Measurements from ENCODE around the gene MTSS2.

The MTSS2 gene

DNA sequence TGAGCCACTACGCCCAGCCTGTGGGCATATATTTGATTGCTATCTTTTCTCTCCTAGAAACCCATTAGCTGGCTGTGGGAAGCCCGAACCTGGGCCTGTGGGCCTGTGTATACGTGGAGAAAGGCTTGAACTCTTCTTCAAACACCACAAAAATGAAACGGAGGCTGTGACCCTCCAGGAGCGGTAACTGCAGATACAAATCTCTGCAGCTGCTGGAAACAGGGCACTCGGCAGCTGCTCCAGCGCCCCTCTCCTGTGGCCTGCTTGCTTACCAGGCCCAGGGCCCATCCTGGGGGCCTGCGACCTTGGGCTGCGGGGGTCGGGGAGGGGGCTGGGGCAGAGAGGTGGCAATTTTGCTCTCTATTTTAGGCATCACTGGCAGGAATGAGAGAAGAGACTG is 28.0 kb upstream of the MTSS2 start:
- no peaks in the 10 kb centered on the region for H3K9me2 ChIP-seq (replicated peaks; ENCODE audit: insufficient read depth, low read length)
- no peak overlapping the region for H3K27ac ChIP-seq (ENCODE audit: low read depth, low read length)
- H2AFZ ChIP-seq (ENCODE audit: low read depth, low read length, severe bottlenecking): no peak overlapping the region
- no peaks in the 10 kb centered on the region for H3F3A ChIP-seq (ENCODE audit: insufficient read depth)
- no peak overlapping the region for H3K9ac ChIP-seq (ENCODE audit: low read length)
- no peaks in the 10 kb centered on the region for H3K9me3 ChIP-seq (ENCODE audit: insufficient read depth, low read length)
- H3K79me2 ChIP-seq (ENCODE audit: insufficient read depth, low read length): no peaks in the 10 kb centered on the region
- H4K20me1 ChIP-seq (ENCODE audit: low read depth, low read length): no peaks in the 10 kb centered on the region
- H3K27me3 ChIP-seq (ENCODE audit: low read length): no peaks in the 10 kb centered on the region
- H3K4me2 ChIP-seq (ENCODE audit: low read depth, low read length, poor library complexity, severe bottlenecking): no peak overlapping the region
- H3K36me3 ChIP-seq (ENCODE audit: low read length): no peaks in the 10 kb centered on the region
- no peak overlapping the region for H3K4me3 ChIP-seq (ENCODE audit: insufficient read depth, low read length, poor library complexity, severe bottlenecking)
- TF ChIP-seq, protein P1, sequence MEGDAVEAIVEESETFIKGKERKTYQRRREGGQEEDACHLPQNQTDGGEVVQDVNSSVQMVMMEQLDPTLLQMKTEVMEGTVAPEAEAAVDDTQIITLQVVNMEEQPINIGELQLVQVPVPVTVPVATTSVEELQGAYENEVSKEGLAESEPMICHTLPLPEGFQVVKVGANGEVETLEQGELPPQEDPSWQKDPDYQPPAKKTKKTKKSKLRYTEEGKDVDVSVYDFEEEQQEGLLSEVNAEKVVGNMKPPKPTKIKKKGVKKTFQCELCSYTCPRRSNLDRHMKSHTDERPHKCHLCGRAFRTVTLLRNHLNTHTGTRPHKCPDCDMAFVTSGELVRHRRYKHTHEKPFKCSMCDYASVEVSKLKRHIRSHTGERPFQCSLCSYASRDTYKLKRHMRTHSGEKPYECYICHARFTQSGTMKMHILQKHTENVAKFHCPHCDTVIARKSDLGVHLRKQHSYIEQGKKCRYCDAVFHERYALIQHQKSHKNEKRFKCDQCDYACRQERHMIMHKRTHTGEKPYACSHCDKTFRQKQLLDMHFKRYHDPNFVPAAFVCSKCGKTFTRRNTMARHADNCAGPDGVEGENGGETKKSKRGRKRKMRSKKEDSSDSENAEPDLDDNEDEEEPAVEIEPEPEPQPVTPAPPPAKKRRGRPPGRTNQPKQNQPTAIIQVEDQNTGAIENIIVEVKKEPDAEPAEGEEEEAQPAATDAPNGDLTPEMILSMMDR (IDR thresholded peaks at IDR 0.05; ENCODE audit: insufficient read depth, low read length, poor library complexity, severe bottlenecking): no peak
- TF ChIP-seq EZH2phosphoT487 (conservative IDR thresholded peaks at IDR 0.05; ENCODE audit: low read length): no peak

DNA sequence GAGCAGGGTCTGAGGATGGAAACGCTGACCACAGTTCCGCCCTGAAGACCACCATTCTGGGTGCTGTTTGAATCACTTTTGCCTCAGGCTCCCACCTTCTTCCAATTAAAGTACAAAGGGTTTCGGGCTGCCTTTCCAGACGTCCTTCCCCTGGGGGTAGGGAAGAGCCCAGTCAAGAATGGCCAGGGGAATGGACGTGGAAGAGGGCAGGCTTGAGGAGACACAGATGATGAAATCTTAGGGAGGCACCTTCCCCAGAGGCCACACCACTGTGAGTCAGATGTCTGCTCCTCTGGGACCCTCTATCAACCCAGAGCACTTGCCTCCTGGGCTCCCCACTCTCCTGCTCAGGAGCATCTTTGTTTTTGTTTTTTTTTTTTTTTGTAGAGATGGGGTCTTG is 27.5 kb upstream of the MTSS2 start:
- Histone ChIP-seq H3K9me2 (replicated peaks; ENCODE audit: insufficient read depth, low read length) (no peaks in the 10 kb centered on the region), H3K36me3 (ENCODE audit: low read length) (no peaks in the 10 kb centered on the region), H3F3A (ENCODE audit: insufficient read depth) (no peaks in the 10 kb centered on the region), H3K4me2 (ENCODE audit: low read depth, low read length, poor library complexity, severe bottlenecking) (no peak overlapping the region), H3K9ac (ENCODE audit: low read length) (no peak overlapping the region), H2AFZ (ENCODE audit: low read depth, low read length, severe bottlenecking) (no peak overlapping the region), H4K20me1 (ENCODE audit: low read depth, low read length) (no peaks in the 10 kb centered on the region), H3K27me3 (ENCODE audit: low read length) (no peaks in the 10 kb centered on the region), H3K9me3 (ENCODE audit: insufficient read depth, low read length) (no peaks in the 10 kb centered on the region), H3K27ac (ENCODE audit: low read depth, low read length) (no peak overlapping the region), H3K79me2 (ENCODE audit: insufficient read depth, low read length) (no peaks in the 10 kb centered on the region), H3K4me3 (ENCODE audit: insufficient read depth, low read length, poor library complexity, severe bottlenecking) (no peak overlapping the region)
- TF ChIP-seq EZH2phosphoT487 (conservative IDR thresholded peaks at IDR 0.05; ENCODE audit: low read length): no peak
- TF ChIP-seq, protein P1 (IDR thresholded peaks at IDR 0.05; ENCODE audit: insufficient read depth, low read length, poor library complexity, severe bottlenecking): no peak

DNA sequence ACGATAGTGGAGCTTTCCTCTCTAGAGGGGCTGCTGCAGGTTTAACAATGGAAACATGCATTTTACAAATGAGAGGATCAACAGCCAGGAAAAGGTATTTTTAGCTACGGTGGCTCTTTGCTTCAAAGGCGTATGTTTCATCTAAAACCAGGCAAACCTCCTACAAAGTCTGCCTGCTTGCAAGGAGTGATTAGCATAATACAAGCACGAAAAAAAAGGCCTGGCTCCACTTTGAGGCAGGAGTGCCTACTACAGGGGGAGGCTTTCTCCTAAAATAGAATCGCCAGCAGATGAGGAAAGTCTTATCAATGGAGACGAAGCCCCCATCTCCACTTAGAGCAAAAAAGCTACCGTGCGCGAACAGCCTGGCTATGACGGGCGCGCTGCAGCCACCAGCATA is 27.1 kb upstream of the MTSS2 start:
- Histone ChIP-seq H4K20me1 (ENCODE audit: low read depth, low read length) (no peaks in the 10 kb centered on the region), H3K9me3 (ENCODE audit: insufficient read depth, low read length) (no peaks in the 10 kb centered on the region), H3K36me3 (ENCODE audit: low read length) (no peaks in the 10 kb centered on the region), H3K4me3 (ENCODE audit: insufficient read depth, low read length, poor library complexity, severe bottlenecking) (no peak overlapping the region), H3F3A (ENCODE audit: insufficient read depth) (no peaks in the 10 kb centered on the region), H3K9ac (ENCODE audit: low read length) (no peak overlapping the region), H3K27me3 (ENCODE audit: low read length) (no peaks in the 10 kb centered on the region), H3K27ac (ENCODE audit: low read depth, low read length) (no peak overlapping the region), H3K4me2 (ENCODE audit: low read depth, low read length, poor library complexity, severe bottlenecking) (no peak overlapping the region), H3K9me2 (replicated peaks; ENCODE audit: insufficient read depth, low read length) (no peaks in the 10 kb centered on the region), H2AFZ (ENCODE audit: low read depth, low read length, severe bottlenecking) (no peak overlapping the region), H3K79me2 (ENCODE audit: insufficient read depth, low read length) (no peaks in the 10 kb centered on the region)
- TF ChIP-seq, protein P1 (IDR thresholded peaks at IDR 0.05; ENCODE audit: insufficient read depth, low read length, poor library complexity, severe bottlenecking): no peak
- TF ChIP-seq EZH2phosphoT487 (conservative IDR thresholded peaks at IDR 0.05; ENCODE audit: low read length): no peak
